Activated T-cell treated with anti-CD3 and anti-CD28 coated beads, Interleukin-2, amount 50 U/mL, for 72 hours (primary cell): ENCODE measurements around the gene LCN12. TPM values are rescaled to one million over a fixed set of nuclear protein-coding genes. Genes with fewer than 3 reads are reported as not detected.
A peak's percentile ranks its signal among the peaks of the same experiment; 100 is the strongest.

ENCODE experiments used
- ATAC-seq, 2 donors: fragments of 150-1000 bp; cut with Tn5 transposase; replicated peaks in 1 of 2; 2 replicates each; pipeline ENCODE4 v1.10.0; 2021; ENCODE audit warnings: moderate library complexity in 2 of 2, mild to moderate bottlenecking in 1 of 2
- DNase-seq, 2 donors: peaks; one replicate each; pipeline ENCODE4 v3.0.0; 2021 to 2022; ENCODE audit warnings: mixed read lengths in 1 of 2
- H3K27ac Mint-ChIP-seq: one replicate; pipeline ENCODE4 v1.8.0; 2022; ENCODE audit warnings: mild to moderate bottlenecking, moderate library complexity, mixed read lengths
- H3K27me3 Mint-ChIP-seq: one replicate; pipeline ENCODE4 v1.8.0; 2022; ENCODE audit warnings: low read depth, mixed read lengths
- H3K36me3 Mint-ChIP-seq, 2 donors: one replicate each; pipeline ENCODE4 v1.8.0; 2022; ENCODE audit warnings: mixed read lengths in 2 of 2, mild to moderate bottlenecking in 1 of 2; ENCODE audit not compliant: insufficient read depth in 2 of 2
- H3K4me1 Mint-ChIP-seq: one replicate; pipeline ENCODE4 v1.8.0; 2022; ENCODE audit warnings: low read depth, mixed read lengths
- H3K4me3 Mint-ChIP-seq, 2 donors: one replicate each; pipeline ENCODE4 v1.8.0; 2022; ENCODE audit warnings: mild to moderate bottlenecking in 2 of 2, mixed read lengths in 2 of 2, moderate library complexity in 2 of 2
- H3K9me3 Mint-ChIP-seq, 2 donors: one replicate each; pipeline ENCODE4 v1.8.0; 2022; ENCODE audit warnings: mixed read lengths in 2 of 2
- total RNA-seq, 2 donors: library from RNA; stranded (reverse); gene quantifications; one replicate each; pipeline ENCODE4 v1.2.3, GENCODE V29; 2022

The LCN12 gene
- total RNA-seq, 2 donors from 2014 or later = 1.0 to 1.4 TPM

GRCh38 chr9:136960938-136961275, 8.8 kb downstream of the LCN12 start:
- DNase-seq (no peak), ATAC-seq (no peak)
- no peak overlapping the region for H3K27ac Mint-ChIP-seq
- no peaks in the 10 kb centered on the region for H3K27me3 Mint-ChIP-seq
- peaks cover 2 to 3% of the 10 kb centered on the region in 2 donors for H3K36me3 Mint-ChIP-seq
- peaks cover 9% of the 10 kb centered on the region for H3K4me1 Mint-ChIP-seq
- no peak overlapping the region for H3K4me3 Mint-ChIP-seq
- peaks cover 4 to 5% of the 10 kb centered on the region in 2 donors for H3K9me3 Mint-ChIP-seq

- no peak for DNase-seq
- H3K27ac Mint-ChIP-seq = no peak overlapping the region
- H3K4me1 Mint-ChIP-seq = peaks cover 15% of the 10 kb centered on the region
- H3K36me3 Mint-ChIP-seq = peaks cover 2 to 3% of the 10 kb centered on the region in 2 donors
- peaks cover 4% of the 10 kb centered on the region in 2 donors for H3K9me3 Mint-ChIP-seq
- ATAC-seq = no peak
- H3K27me3 Mint-ChIP-seq = no peaks in the 10 kb centered on the region
- H3K4me3 Mint-ChIP-seq = no peak overlapping the region
Observed at GRCh38 chr9:136961279-136962065, 9.4 kb downstream of the LCN12 start.

GRCh38 chr9:136962163-136962562, 10.1 kb downstream of the LCN12 start:
- DNase-seq (no peak), ATAC-seq (no peak)
- H3K27ac Mint-ChIP-seq = no peak overlapping the region
- H3K36me3 Mint-ChIP-seq = no peaks in the 10 kb centered on the region
- H3K4me3 Mint-ChIP-seq = no peak overlapping the region
- no peaks in the 10 kb centered on the region for H3K9me3 Mint-ChIP-seq
- no peaks in the 10 kb centered on the region for H3K27me3 Mint-ChIP-seq
- peaks cover 15% of the 10 kb centered on the region for H3K4me1 Mint-ChIP-seq

- H3K4me1 Mint-ChIP-seq = peaks cover 15% of the 10 kb centered on the region
- DNase-seq (no peak), ATAC-seq (peak in 1 of 2 donors; percentile 30)
- no peak overlapping the region for H3K27ac Mint-ChIP-seq
- H3K27me3 Mint-ChIP-seq = no peaks in the 10 kb centered on the region
- no peaks in the 10 kb centered on the region for H3K36me3 Mint-ChIP-seq
- no peak overlapping the region for H3K4me3 Mint-ChIP-seq
- H3K9me3 Mint-ChIP-seq = no peaks in the 10 kb centered on the region
Observed at GRCh38 chr9:136962701-136963248, 10.7 kb downstream of the LCN12 start.

- H3K27me3 Mint-ChIP-seq = no peaks in the 10 kb centered on the region
- H3K27ac Mint-ChIP-seq = no peak overlapping the region
- no peak for ATAC-seq
- H3K9me3 Mint-ChIP-seq = no peaks in the 10 kb centered on the region
- H3K36me3 Mint-ChIP-seq = no peaks in the 10 kb centered on the region
- H3K4me1 Mint-ChIP-seq = peaks cover 15% of the 10 kb centered on the region
- DNase-seq = no peak
- no peak overlapping the region for H3K4me3 Mint-ChIP-seq
Observed at GRCh38 chr9:136963341-136963740, 11.3 kb downstream of the LCN12 start.

GRCh38 chr9:136963751-136964150, 11.7 kb downstream of the LCN12 start:
- Mint-ChIP-seq H3K4me3 (no peak overlapping the region), H3K36me3 (no peaks in the 10 kb centered on the region), H3K27ac (no peak overlapping the region), H3K27me3 (no peaks in the 10 kb centered on the region), H3K4me1 (peaks cover 15% of the 10 kb centered on the region), H3K9me3 (no peaks in the 10 kb centered on the region)
- ATAC-seq = no peak
- DNase-seq = no peak

- Mint-ChIP-seq H3K4me1 (peaks cover 15% of the 10 kb centered on the region), H3K9me3 (no peaks in the 10 kb centered on the region), H3K27me3 (no peaks in the 10 kb centered on the region)
Observed at GRCh38 chr9:136964171-136964689, 12.2 kb downstream of the LCN12 start.

GRCh38 chr9:136964833-136965422, 12.9 kb downstream of the LCN12 start:
- Mint-ChIP-seq H3K4me1 (peaks cover 15% of the 10 kb centered on the region), H3K27me3 (no peaks in the 10 kb centered on the region), H3K4me3 (no peak overlapping the region), H3K9me3 (no peaks in the 10 kb centered on the region), H3K36me3 (no peaks in the 10 kb centered on the region), H3K27ac (no peak overlapping the region)
- DNase-seq = no peak
- ATAC-seq = no peak

More at GRCh38 chr9:136964171-136964689, 12.2 kb downstream of the LCN12 start:
- no peaks in the 10 kb centered on the region for H3K36me3 Mint-ChIP-seq
- no peak for DNase-seq
- H3K4me3 Mint-ChIP-seq = no peak overlapping the region
- no peak for ATAC-seq
- H3K27ac Mint-ChIP-seq = no peak overlapping the region

GRCh38 chr9:136965771-136966484, 13.9 kb downstream of the LCN12 start:
- Mint-ChIP-seq H3K27me3 (no peaks in the 10 kb centered on the region), H3K4me1 (peaks cover 13% of the 10 kb centered on the region), H3K27ac (no peak overlapping the region), H3K36me3 (no peaks in the 10 kb centered on the region), H3K9me3 (no peaks in the 10 kb centered on the region), H3K4me3 (peak overlapping the region; percentile 67 to 82)
- DNase-seq (peak in 1 of 2 donors; percentile 35), ATAC-seq (peak; percentile 56 to 74)

- ATAC-seq (no peak), DNase-seq (no peak)
- Mint-ChIP-seq H3K4me1 (peaks cover 11% of the 10 kb centered on the region), H3K9me3 (no peaks in the 10 kb centered on the region), H3K36me3 (no peaks in the 10 kb centered on the region), H3K27me3 (no peaks in the 10 kb centered on the region), H3K27ac (no peak overlapping the region), H3K4me3 (no peak overlapping the region)
Observed at GRCh38 chr9:136968333-136969127, 16.5 kb downstream of the LCN12 start.

GRCh38 chr9:136969150-136969549, 17.1 kb downstream of the LCN12 start:
- Mint-ChIP-seq H3K9me3 (no peaks in the 10 kb centered on the region), H3K4me1 (peaks cover 11% of the 10 kb centered on the region), H3K36me3 (no peaks in the 10 kb centered on the region), H3K4me3 (no peak overlapping the region), H3K27me3 (no peaks in the 10 kb centered on the region), H3K27ac (no peak overlapping the region)
- no peak for DNase-seq
- no peak for ATAC-seq

GRCh38 chr9:136969774-136970173, 17.7 kb downstream of the LCN12 start:
- peaks cover 11% of the 10 kb centered on the region for H3K4me1 Mint-ChIP-seq
- no peak overlapping the region for H3K4me3 Mint-ChIP-seq
- no peaks in the 10 kb centered on the region for H3K9me3 Mint-ChIP-seq
- H3K27ac Mint-ChIP-seq = no peak overlapping the region
- no peaks in the 10 kb centered on the region for H3K36me3 Mint-ChIP-seq
- ATAC-seq (no peak), DNase-seq (no peak)
- H3K27me3 Mint-ChIP-seq = no peaks in the 10 kb centered on the region
